HUDEP-2 (cell line): ENCODE measurements around the gene FYB1.

Experiments
- DNase-seq, 76 experiments: peaks; one replicate each; lab custom pipeline; 2025; ENCODE audit not compliant: unreplicated experiment in 76 of 76; lab: John Stamatoyannopoulos, UW

Gene FYB1

GRCh38 chr5:39206630-39207321 lies 12.6 kb downstream of the FYB1 start:
- no peak for DNase-seq

GRCh38 chr5:39205550-39205949 lies 13.8 kb downstream of the FYB1 start:
- no peak for DNase-seq

- no peak for DNase-seq
These were observed 15.4 kb downstream of the FYB1 start for GRCh38 chr5:39203951-39204350.

- no peak for DNase-seq
These were observed 16.0 kb downstream of the FYB1 start for GRCh38 chr5:39203275-39203922.

- no peak for DNase-seq
These were observed 16.6 kb downstream of the FYB1 start for GRCh38 chr5:39202597-39203274.

- DNase-seq = no peak
These were observed 17.4 kb downstream of the FYB1 start for GRCh38 chr5:39201781-39202596.

- DNase-seq = no peak
These were observed 18.1 kb downstream of the FYB1 start for GRCh38 chr5:39201160-39201780.

GRCh38 chr5:39200081-39200480 lies 19.3 kb downstream of the FYB1 start:
- DNase-seq = no peak

- DNase-seq = no peak
These were observed 20.0 kb downstream of the FYB1 start for GRCh38 chr5:39199335-39199734.

GRCh38 chr5:39198127-39198526 lies 21.2 kb downstream of the FYB1 start:
- DNase-seq = no peak

- DNase-seq = no peak
These were observed 21.8 kb downstream of the FYB1 start for GRCh38 chr5:39197556-39197955.

- DNase-seq = no peak
These were observed 24.1 kb downstream of the FYB1 start for GRCh38 chr5:39195198-39195826.

GRCh38 chr5:39194466-39195136 lies 24.8 kb downstream of the FYB1 start:
- no peak for DNase-seq

- DNase-seq = no peak
These were observed 25.6 kb downstream of the FYB1 start for GRCh38 chr5:39193553-39194465.

- no peak for DNase-seq
These were observed 26.8 kb downstream of the FYB1 start for GRCh38 chr5:39192450-39193160.

- no peak for DNase-seq
These were observed 28.1 kb downstream of the FYB1 start for GRCh38 chr5:39191216-39191615.

- no peak for DNase-seq
These were observed 28.9 kb downstream of the FYB1 start for GRCh38 chr5:39190311-39191102.
